ENCODE data around the gene KRT73.

Gene KRT73

DNA sequence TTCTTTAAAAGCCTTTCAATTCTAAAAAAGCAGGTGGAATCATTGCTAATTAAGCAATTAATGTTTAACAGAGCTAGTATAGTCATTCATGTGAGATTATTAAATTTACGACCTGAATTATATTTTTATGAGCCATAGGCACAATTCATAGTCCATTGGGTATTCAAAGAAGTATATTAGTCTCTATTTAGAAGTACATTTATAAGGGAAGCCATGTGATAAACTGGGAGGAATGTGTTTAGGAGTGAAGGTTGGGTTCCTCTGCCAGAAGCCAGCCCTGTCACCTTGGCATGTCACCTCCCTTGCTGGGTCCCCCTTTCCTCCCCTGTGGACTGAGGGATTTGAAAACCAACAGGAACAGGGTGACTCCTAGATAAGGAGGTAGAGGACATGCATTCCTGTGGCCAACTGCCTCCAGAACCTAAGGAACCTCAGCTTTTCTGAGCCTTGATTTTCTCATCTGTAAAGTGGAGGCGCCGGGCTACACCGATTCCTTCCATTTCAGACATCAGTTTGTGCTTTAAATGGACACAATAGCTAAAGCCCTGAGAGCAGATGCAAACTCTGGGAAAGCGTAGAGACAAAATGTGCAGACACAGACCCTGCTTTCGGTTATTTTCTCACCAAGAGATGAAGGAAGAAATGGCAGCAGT lies 39.0 kb upstream of the KRT73 start:
- no peaks in the 10 kb centered on the region for H3K27me3 ChIP-seq (ENCODE audit: control insufficient read depth, insufficient read depth, low read length)
- no peaks in the 10 kb centered on the region for H3K36me3 ChIP-seq (ENCODE audit: control insufficient read depth, low read depth, low read length)
- no peaks in the 10 kb centered on the region for H3K9me3 ChIP-seq (ENCODE audit: control insufficient read depth, low read depth, low read length)
- H3K27ac ChIP-seq (ENCODE audit: low read length) = no peak overlapping the region
- no peak overlapping the region for H3K4me3 ChIP-seq (ENCODE audit: low read length)
- H3K9ac ChIP-seq (ENCODE audit: low read length) = no peak overlapping the region
- no peaks in the 10 kb centered on the region for H3K4me1 ChIP-seq (ENCODE audit: control insufficient read depth, low read depth, low read length)

GRCh38 chr12:52656616-52657015 lies 38.3 kb upstream of the KRT73 start:
- Histone ChIP-seq H3K4me3 (ENCODE audit: low read length) (no peak overlapping the region), H3K27me3 (ENCODE audit: control insufficient read depth, insufficient read depth, low read length) (no peaks in the 10 kb centered on the region), H3K27ac (ENCODE audit: low read length) (no peak overlapping the region), H3K4me1 (ENCODE audit: control insufficient read depth, low read depth, low read length) (no peaks in the 10 kb centered on the region), H3K36me3 (ENCODE audit: control insufficient read depth, low read depth, low read length) (no peaks in the 10 kb centered on the region), H3K9me3 (ENCODE audit: control insufficient read depth, low read depth, low read length) (no peaks in the 10 kb centered on the region), H3K9ac (ENCODE audit: low read length) (no peak overlapping the region)

GRCh38 chr12:52655720-52656124 lies 37.4 kb upstream of the KRT73 start:
- Histone ChIP-seq H3K36me3 (ENCODE audit: control insufficient read depth, low read depth, low read length) (no peaks in the 10 kb centered on the region), H3K9me3 (ENCODE audit: control insufficient read depth, low read depth, low read length) (no peaks in the 10 kb centered on the region), H3K4me3 (ENCODE audit: low read length) (no peak overlapping the region), H3K27ac (ENCODE audit: low read length) (no peak overlapping the region), H3K4me1 (ENCODE audit: control insufficient read depth, low read depth, low read length) (no peaks in the 10 kb centered on the region), H3K9ac (ENCODE audit: low read length) (no peak overlapping the region), H3K27me3 (ENCODE audit: control insufficient read depth, insufficient read depth, low read length) (no peaks in the 10 kb centered on the region)

DNA sequence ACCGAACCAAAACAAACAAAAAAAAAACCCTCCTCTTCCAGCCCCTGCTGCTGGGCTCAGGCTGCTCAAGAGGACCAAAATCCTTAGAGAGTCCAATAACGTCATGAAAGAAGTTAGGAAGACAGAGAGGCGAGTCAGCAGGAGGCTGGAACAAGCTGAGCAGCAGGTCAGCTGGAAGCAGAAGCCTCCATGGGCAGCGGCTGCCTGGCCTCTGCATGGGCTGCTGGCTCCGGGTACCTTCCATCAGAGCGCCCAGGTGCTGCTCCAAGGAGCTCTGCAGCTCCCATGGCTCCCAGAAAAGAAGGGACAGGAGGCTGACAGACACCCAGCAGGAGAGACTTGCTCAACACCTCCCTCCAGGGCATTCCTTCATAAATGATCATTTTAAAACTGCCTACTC lies 36.9 kb upstream of the KRT73 start:
- Histone ChIP-seq H3K9ac (ENCODE audit: low read length) (no peak overlapping the region), H3K9me3 (ENCODE audit: control insufficient read depth, low read depth, low read length) (no peaks in the 10 kb centered on the region), H3K27ac (ENCODE audit: low read length) (no peak overlapping the region), H3K36me3 (ENCODE audit: control insufficient read depth, low read depth, low read length) (no peaks in the 10 kb centered on the region), H3K4me3 (ENCODE audit: low read length) (no peak overlapping the region), H3K27me3 (ENCODE audit: control insufficient read depth, insufficient read depth, low read length) (no peaks in the 10 kb centered on the region), H3K4me1 (ENCODE audit: control insufficient read depth, low read depth, low read length) (no peaks in the 10 kb centered on the region)

DNA sequence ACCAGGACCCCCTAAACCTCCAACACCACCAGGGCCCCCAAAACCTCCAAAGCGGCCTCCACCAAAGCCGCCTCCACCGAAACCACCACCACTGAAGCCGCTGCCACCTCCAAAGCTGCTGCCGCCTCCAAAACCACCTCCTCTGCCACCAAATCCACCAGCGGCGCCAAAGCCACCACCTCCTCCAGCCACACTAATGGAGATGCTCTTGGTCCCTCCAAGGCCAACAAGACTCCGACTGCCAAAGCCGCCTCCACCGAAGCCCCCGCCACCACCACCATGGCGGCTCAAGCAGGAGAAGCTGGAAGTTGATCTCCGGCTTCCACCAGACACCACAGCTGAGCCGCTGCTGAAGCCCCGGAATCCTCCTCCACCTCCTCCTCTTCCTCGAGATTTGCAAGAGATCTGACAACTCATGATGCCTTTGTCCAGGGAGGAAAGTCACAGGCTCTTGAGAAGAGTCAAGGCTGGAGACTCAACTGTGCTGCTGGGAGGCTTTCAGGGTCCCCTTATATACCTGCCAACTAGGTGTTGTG lies 33.4 kb upstream of the KRT73 start, which contains the start of gene KRT2:
TSS of gene KRT2 (minus strand) at position 486 of the 536 bp plus-strand sequence. CDS start at position 417, 69 bp downstream.
- no peak within 1 kb of the TSS for H3K9ac ChIP-seq (ENCODE audit: low read length)
- no peaks in the 10 kb centered on the region for H3K4me1 ChIP-seq (ENCODE audit: control insufficient read depth, low read depth, low read length)
- H3K27ac ChIP-seq (ENCODE audit: low read length) = no peak within 1 kb of the TSS
- no peaks in the 10 kb centered on the region for H3K36me3 ChIP-seq (ENCODE audit: control insufficient read depth, low read depth, low read length)
- H3K27me3 ChIP-seq (ENCODE audit: control insufficient read depth, insufficient read depth, low read length) = no peaks in the 10 kb centered on the region
- H3K9me3 ChIP-seq (ENCODE audit: control insufficient read depth, low read depth, low read length) = no peaks in the 10 kb centered on the region
- no peak within 1 kb of the TSS for H3K4me3 ChIP-seq (ENCODE audit: low read length)

DNA sequence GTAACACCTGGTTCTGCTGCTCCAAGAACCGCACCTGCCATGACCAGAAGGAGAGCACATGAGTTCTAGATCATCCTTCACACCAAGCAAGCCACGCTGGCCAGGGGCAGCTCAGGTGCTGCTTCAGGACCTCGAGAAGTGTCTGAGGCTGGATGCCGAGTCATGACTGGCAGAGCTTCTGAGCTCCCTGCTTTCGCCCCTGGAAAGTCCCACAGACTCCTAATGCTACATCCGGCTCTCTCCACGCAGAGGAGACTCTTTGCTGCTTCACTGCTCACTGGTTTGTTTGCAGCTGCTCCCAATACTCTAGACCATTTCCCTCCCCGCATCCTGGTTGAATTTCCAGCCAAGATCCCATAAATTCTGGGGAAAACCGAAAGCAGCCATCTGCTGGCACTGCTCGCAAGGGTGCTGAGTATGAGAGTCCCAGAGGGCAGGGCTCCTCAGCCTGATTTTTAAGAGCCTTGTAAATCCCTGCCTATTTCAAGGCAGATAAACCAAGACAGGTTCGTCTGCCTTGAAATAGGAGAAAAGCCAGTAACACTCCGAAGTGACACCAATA lies 32.2 kb upstream of the KRT73 start:
- Histone ChIP-seq H3K9ac (ENCODE audit: low read length) (no peak overlapping the region), H3K4me1 (ENCODE audit: control insufficient read depth, low read depth, low read length) (no peaks in the 10 kb centered on the region), H3K36me3 (ENCODE audit: control insufficient read depth, low read depth, low read length) (no peaks in the 10 kb centered on the region), H3K27ac (ENCODE audit: low read length) (no peak overlapping the region), H3K4me3 (ENCODE audit: low read length) (no peak overlapping the region), H3K27me3 (ENCODE audit: control insufficient read depth, insufficient read depth, low read length) (no peaks in the 10 kb centered on the region), H3K9me3 (ENCODE audit: control insufficient read depth, low read depth, low read length) (no peaks in the 10 kb centered on the region)

- Histone ChIP-seq H3K9ac (ENCODE audit: low read length) (no peak overlapping the region), H3K36me3 (ENCODE audit: control insufficient read depth, low read depth, low read length) (no peaks in the 10 kb centered on the region), H3K27me3 (ENCODE audit: control insufficient read depth, insufficient read depth, low read length) (no peaks in the 10 kb centered on the region), H3K9me3 (ENCODE audit: control insufficient read depth, low read depth, low read length) (no peaks in the 10 kb centered on the region), H3K4me1 (ENCODE audit: control insufficient read depth, low read depth, low read length) (no peaks in the 10 kb centered on the region), H3K4me3 (ENCODE audit: low read length) (no peak overlapping the region), H3K27ac (ENCODE audit: low read length) (no peak overlapping the region)
These were observed 30.7 kb upstream of the KRT73 start for GRCh38 chr12:52649066-52649465.

DNA sequence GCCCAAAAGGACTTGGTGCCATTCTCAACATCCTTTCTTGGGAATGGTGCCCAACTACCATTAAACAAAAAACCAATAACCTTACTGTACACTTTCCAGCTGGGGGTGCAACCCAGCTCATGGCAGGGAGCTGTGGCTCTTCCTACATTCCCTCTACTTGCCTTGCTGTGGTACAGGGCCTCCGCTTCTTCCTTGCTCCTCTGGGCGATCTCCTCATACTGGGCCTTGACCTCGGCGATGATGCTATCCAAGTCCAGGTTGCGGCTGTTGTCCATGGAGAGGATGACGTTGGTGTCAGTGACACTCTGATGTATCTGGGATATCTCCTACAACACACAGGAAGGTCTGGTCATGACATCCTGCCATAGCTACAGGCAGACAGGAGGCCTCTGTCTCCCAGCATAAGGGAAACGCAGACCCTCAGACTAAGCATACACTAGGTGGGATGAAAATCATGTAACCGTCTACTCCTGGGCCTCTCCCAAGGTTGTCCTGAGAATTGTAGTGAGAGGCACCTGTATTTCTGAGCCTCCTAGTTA lies 29.7 kb upstream of the KRT73 start:
- H3K9me3 ChIP-seq (ENCODE audit: control insufficient read depth, low read depth, low read length) = no peaks in the 10 kb centered on the region
- H3K4me1 ChIP-seq (ENCODE audit: control insufficient read depth, low read depth, low read length) = no peaks in the 10 kb centered on the region
- no peak overlapping the region for H3K9ac ChIP-seq (ENCODE audit: low read length)
- no peaks in the 10 kb centered on the region for H3K36me3 ChIP-seq (ENCODE audit: control insufficient read depth, low read depth, low read length)
- no peak overlapping the region for H3K4me3 ChIP-seq (ENCODE audit: low read length)
- no peaks in the 10 kb centered on the region for H3K27me3 ChIP-seq (ENCODE audit: control insufficient read depth, insufficient read depth, low read length)
- H3K27ac ChIP-seq (ENCODE audit: low read length) = no peak overlapping the region

DNA sequence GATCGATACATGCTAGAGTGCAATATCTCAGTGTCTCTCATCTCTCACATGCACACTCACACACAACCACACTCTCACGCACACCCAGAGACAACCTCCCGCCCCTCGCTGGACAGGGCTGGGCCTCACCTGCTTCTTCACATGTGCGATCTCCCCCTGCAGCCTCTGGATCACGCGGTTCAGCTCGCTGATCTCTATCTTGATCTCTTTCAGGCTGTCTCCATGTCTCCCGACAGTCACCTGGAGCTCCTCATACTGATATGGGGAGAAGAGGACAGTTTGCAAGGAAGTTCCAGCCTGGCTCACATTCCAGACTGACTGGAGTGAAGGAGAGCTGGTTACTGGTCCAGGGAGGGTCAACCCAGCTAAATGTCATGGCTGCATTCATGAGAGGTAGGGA lies 29.2 kb upstream of the KRT73 start:
- Histone ChIP-seq H3K9me3 (ENCODE audit: control insufficient read depth, low read depth, low read length) (no peaks in the 10 kb centered on the region), H3K27me3 (ENCODE audit: control insufficient read depth, insufficient read depth, low read length) (no peaks in the 10 kb centered on the region), H3K4me3 (ENCODE audit: low read length) (no peak overlapping the region), H3K9ac (ENCODE audit: low read length) (no peak overlapping the region), H3K4me1 (ENCODE audit: control insufficient read depth, low read depth, low read length) (no peaks in the 10 kb centered on the region), H3K36me3 (ENCODE audit: control insufficient read depth, low read depth, low read length) (no peaks in the 10 kb centered on the region), H3K27ac (ENCODE audit: low read length) (no peak overlapping the region)

GRCh38 chr12:52646613-52647012 lies 28.3 kb upstream of the KRT73 start:
- Histone ChIP-seq H3K27me3 (ENCODE audit: control insufficient read depth, insufficient read depth, low read length) (no peaks in the 10 kb centered on the region), H3K27ac (ENCODE audit: low read length) (no peak overlapping the region), H3K9me3 (ENCODE audit: control insufficient read depth, low read depth, low read length) (no peaks in the 10 kb centered on the region), H3K36me3 (ENCODE audit: control insufficient read depth, low read depth, low read length) (no peaks in the 10 kb centered on the region), H3K4me3 (ENCODE audit: low read length) (no peak overlapping the region), H3K4me1 (ENCODE audit: control insufficient read depth, low read depth, low read length) (no peaks in the 10 kb centered on the region), H3K9ac (ENCODE audit: low read length) (no peak overlapping the region)

DNA sequence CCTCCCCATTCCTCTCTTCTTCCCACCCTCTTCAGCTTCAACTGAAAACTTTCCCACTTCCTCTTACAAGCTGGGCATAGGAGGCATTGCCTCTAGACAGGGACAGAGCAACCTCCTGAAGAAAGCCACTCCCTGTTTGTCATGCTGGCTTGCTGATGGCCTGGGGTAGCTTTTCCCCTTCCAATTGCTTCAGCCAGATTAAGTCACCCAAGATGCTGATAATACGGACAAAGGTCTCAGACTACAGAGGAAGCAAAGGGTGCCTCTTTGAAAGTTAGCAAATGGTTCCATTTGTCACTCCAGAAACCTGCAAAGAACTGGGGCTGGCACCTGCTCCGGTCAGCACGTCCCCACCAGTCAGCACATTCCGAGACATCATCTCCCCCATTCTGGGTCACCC lies 27.6 kb upstream of the KRT73 start:
- Histone ChIP-seq H3K27me3 (ENCODE audit: control insufficient read depth, insufficient read depth, low read length) (no peaks in the 10 kb centered on the region), H3K36me3 (ENCODE audit: control insufficient read depth, low read depth, low read length) (no peaks in the 10 kb centered on the region), H3K4me1 (ENCODE audit: control insufficient read depth, low read depth, low read length) (no peaks in the 10 kb centered on the region), H3K27ac (ENCODE audit: low read length) (no peak overlapping the region), H3K9me3 (ENCODE audit: control insufficient read depth, low read depth, low read length) (no peaks in the 10 kb centered on the region), H3K4me3 (ENCODE audit: low read length) (no peak overlapping the region), H3K9ac (ENCODE audit: low read length) (no peak overlapping the region)
